Keratinocyte (primary cell): Measurements from ENCODE around the gene CDKN1B. TPM values are rescaled to one million over a fixed set of nuclear protein-coding genes. Genes with fewer than 3 reads are reported as not detected.

Source experiments
- DNase-seq: peaks from one replicate; pipeline ENCODE4 v3.0.0-alpha.2; 2011; ENCODE audit warnings: low read depth, missing footprints, low spot score
- FAIRE-seq: peaks from 2 replicates; lab custom pipeline; 2011; peaks lifted over from hg19 to GRCh38; lab: Jason Lieb, UNC
- H2AFZ ChIP-seq: 2 replicates; pipeline ENCODE4 v1.6.0; 2012; ENCODE audit warnings: low read length, control low read depth, inconsistent platforms; ENCODE audit not compliant: control insufficient read depth
- H3K27ac ChIP-seq: 2 replicates; pipeline ENCODE4 v1.5.1; 2011; ENCODE audit warnings: low read length; ENCODE audit not compliant: control insufficient read depth, insufficient read depth
- H3K27me3 ChIP-seq: 3 replicates; pipeline ENCODE4 v1.6.0; 2011; ENCODE audit warnings: low read length; ENCODE audit not compliant: control insufficient read depth, insufficient read depth; ENCODE audit errors: extremely low read depth
- H3K36me3 ChIP-seq, 2 experiments: 2 replicates in 1 of 2; 3 replicates in 1 of 2; pipeline ENCODE4 v1.5.1; 2011; ENCODE audit warnings: low read length in 2 of 2, mild to moderate bottlenecking in 1 of 2; ENCODE audit not compliant: control insufficient read depth in 2 of 2, insufficient read depth in 2 of 2; ENCODE audit errors: extremely low read depth in 1 of 2
- H3K4me1 ChIP-seq: 3 replicates; pipeline ENCODE4 v1.5.1; 2011; ENCODE audit warnings: low read length; ENCODE audit not compliant: control insufficient read depth, insufficient read depth; ENCODE audit errors: extremely low read depth
- H3K4me2 ChIP-seq: 3 replicates; pipeline ENCODE4 v1.6.0; 2011; ENCODE audit warnings: low read depth, low read length; ENCODE audit not compliant: control insufficient read depth, insufficient read depth; ENCODE audit errors: extremely low read depth
- H3K4me3 ChIP-seq, 3 experiments: fragments of 200-600 bp in 1 of 3; sonication (generic) in 1 of 3; 2 replicates in 2 of 3; 3 replicates in 1 of 3; pipeline ENCODE4 v1.5.1; 2011 to 2016; ENCODE audit warnings: low read length in 3 of 3, mild to moderate bottlenecking in 3 of 3, control low read depth in 2 of 3, inconsistent platforms in 1 of 3, low read depth in 1 of 3, mixed read lengths in 1 of 3, mixed run types in 1 of 3, moderate library complexity in 1 of 3; ENCODE audit not compliant: control insufficient read depth in 2 of 3, insufficient read depth in 2 of 3; ENCODE audit errors: extremely low read depth in 1 of 3
- H3K79me2 ChIP-seq: 2 replicates; pipeline ENCODE4 v1.6.0; 2012; ENCODE audit warnings: low read length; ENCODE audit not compliant: control insufficient read depth, insufficient read depth
- H3K9ac ChIP-seq: 3 replicates; pipeline ENCODE4 v1.6.0; 2011; ENCODE audit warnings: low read length; ENCODE audit not compliant: control insufficient read depth, insufficient read depth; ENCODE audit errors: extremely low read depth
- H3K9me1 ChIP-seq: 3 replicates; pipeline ENCODE4 v1.6.0; 2011; ENCODE audit warnings: low read length; ENCODE audit not compliant: control insufficient read depth, insufficient read depth; ENCODE audit errors: extremely low read depth
- H3K9me3 ChIP-seq: 2 replicates; pipeline ENCODE4 v1.5.1; 2012; ENCODE audit warnings: low read depth, low read length; ENCODE audit not compliant: control insufficient read depth
- H4K20me1 ChIP-seq: 3 replicates; pipeline ENCODE4 v1.6.0; 2011; ENCODE audit warnings: low read length; ENCODE audit not compliant: control insufficient read depth, insufficient read depth; ENCODE audit errors: extremely low read depth
- EZH2 ChIP-seq: IDR thresholded peaks from one replicate; pipeline ENCODE4 v1.6.1; 2012; ENCODE audit warnings: inconsistent platforms, mild to moderate bottlenecking, low read length, moderate library complexity
- dilution Hi-C: fragments of 300-500 bp; cut with MboI; formaldehyde crosslinking; loops from one replicate; pipeline ENCODE4 v1.7.0; 2020; ENCODE audit warnings: low sequenced_read_pairs; ENCODE audit not compliant: extremely low pct_ligation_motif_present
- polyA plus RNA-seq, 5 experiments: library from polyadenylated mRNA; depleted of rRNA in 3 of 5; stranded (reverse) in 3 of 5; stranded (forward) in 1 of 5; unstranded in 1 of 5; fragments of >200 nt; gene quantifications; 1 replicate in 1 of 5; 2 replicates in 3 of 5; 3 replicates in 1 of 5; pipeline versions ENCODE4 v1.2.1 to v1.2.3, GENCODE V29; 2011 to 2012; ENCODE audit warnings: missing spikeins in 2 of 5, low read depth in 1 of 5, low replicate concordance in 1 of 5
- TF ChIP-seq, protein P1 (sequence below), 3 experiments: IDR thresholded peaks in 1 of 3; conservative IDR thresholded peaks in 1 of 3; optimal IDR thresholded peaks in 1 of 3; 2 replicates in 2 of 3; 3 replicates in 1 of 3; pipeline versions ENCODE3 to v1.5.1; 2011; ENCODE audit warnings: low read length in 3 of 3, mild to moderate bottlenecking in 3 of 3, moderate library complexity in 2 of 3, control low read depth in 1 of 3, inconsistent platforms in 1 of 3; ENCODE audit not compliant: insufficient read depth in 2 of 3; ENCODE audit errors: extremely low read depth in 1 of 3

The CDKN1B gene
- polyA plus RNA-seq, 1 donor (not counting 4 experiments of a cell fraction or from before 2014, with no cell fraction given) = 5.1 TPM

DNA sequence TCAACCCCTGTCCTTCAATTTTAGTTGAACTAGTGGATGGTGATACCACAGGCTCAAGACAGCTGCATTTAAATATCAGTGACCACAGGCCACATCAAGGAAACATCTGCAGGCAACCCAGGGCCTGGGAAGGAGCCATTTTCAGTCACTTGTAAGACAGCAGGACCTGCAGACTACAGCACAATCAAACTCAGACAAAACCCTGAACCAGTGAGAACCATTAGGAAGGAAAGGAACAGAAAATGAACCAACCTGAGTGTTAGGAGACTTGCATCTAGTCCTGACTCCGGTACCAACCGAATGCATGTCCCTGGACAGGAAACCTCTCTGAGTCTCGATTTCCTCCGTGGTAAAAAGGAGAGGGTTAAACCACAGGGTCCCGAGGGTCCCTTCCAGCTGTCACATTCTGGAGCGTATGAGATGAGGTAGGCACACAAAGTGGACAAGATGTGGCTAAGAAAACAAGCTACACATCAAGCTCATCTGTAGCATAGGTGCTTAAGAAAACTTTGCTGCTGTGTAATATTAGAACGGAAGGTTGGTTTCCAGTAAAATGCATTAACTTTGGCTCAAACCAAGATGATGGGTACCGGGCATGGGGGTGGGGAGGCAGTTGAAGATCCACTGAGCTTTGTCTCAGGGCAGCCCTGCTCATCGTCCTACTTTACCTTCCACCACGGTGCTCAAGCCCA lies 1.6 kb upstream of the CDKN1B start:
- Histone ChIP-seq H3K4me3 (peak overlapping the region in 2 of 3 experiments; percentile 66 to 97), H3K9ac (peak overlapping the region; percentile 97), H3K4me2 (peak overlapping the region; percentile 93), H3K4me1 (peaks cover 38% of the 10 kb centered on the region), H3K27me3 (no peaks in the 10 kb centered on the region), H3K27ac (peak overlapping the region; percentile 93), H3K9me1 (no peaks in the 10 kb centered on the region), H4K20me1 (peaks cover 2% of the 10 kb centered on the region), H3K79me2 (peaks cover 32% of the 10 kb centered on the region), H3K36me3 (peaks cover 0 to 7% of the 10 kb centered on the region in 2 experiments), H3K9me3 (no peaks in the 10 kb centered on the region), H2AFZ (peak overlapping the region; percentile 58)
- TF ChIP-seq EZH2 = no peak
- TF ChIP-seq, protein P1, sequence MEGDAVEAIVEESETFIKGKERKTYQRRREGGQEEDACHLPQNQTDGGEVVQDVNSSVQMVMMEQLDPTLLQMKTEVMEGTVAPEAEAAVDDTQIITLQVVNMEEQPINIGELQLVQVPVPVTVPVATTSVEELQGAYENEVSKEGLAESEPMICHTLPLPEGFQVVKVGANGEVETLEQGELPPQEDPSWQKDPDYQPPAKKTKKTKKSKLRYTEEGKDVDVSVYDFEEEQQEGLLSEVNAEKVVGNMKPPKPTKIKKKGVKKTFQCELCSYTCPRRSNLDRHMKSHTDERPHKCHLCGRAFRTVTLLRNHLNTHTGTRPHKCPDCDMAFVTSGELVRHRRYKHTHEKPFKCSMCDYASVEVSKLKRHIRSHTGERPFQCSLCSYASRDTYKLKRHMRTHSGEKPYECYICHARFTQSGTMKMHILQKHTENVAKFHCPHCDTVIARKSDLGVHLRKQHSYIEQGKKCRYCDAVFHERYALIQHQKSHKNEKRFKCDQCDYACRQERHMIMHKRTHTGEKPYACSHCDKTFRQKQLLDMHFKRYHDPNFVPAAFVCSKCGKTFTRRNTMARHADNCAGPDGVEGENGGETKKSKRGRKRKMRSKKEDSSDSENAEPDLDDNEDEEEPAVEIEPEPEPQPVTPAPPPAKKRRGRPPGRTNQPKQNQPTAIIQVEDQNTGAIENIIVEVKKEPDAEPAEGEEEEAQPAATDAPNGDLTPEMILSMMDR (optimal IDR thresholded peaks at IDR 0.05 in 1 of 3, IDR thresholded peaks at IDR 0.05 in 1 of 3, conservative IDR thresholded peaks at IDR 0.05 in 1 of 3; ENCODE audit: extremely low read depth in 1 of 3, insufficient read depth in 2 of 3, low read length in 3 of 3) = no peak
- DNase-seq = no peak
- dilution Hi-C loops = no loop called here
- peak; percentile 5 for FAIRE-seq

DNA sequence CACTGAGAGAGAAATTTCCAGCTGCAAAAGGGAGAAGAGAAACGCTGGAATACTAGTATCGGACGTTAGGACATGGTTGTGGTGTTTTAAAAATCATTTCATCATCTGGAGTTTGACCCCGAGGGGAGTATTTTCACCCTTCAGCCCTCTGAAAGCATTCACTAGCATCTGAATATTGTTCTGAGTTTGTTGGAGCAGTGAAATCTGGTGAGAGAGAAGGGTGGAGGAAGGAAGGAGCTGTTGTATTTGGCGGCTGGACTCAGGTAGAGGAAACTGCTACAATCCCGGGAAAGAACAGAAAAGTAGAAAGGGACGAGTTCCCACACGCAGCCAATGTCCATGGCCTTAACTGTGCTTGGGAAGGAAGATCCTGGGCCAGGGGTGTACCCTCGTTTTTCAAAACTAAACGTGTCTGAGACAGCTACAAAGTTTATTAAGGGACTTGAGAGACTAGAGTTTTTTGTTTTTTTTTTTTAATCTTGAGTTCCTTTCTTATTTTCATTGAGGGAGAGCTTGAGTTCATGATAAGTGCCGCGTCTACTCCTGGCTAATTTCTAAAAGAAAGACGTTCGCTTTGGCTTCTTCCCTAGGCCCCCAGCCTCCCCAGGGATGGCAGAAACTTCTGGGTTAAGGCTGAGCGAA lies 896 bp upstream of the CDKN1B start:
- Histone ChIP-seq H3K27me3 (no peaks in the 10 kb centered on the region), H3K9me3 (no peaks in the 10 kb centered on the region), H3K4me3 (peak overlapping the region; percentile 66 to 97 (median 95)), H3K9ac (peak overlapping the region; percentile 97), H3K9me1 (no peaks in the 10 kb centered on the region), H3K4me1 (peaks cover 38% of the 10 kb centered on the region), H3K36me3 (peaks cover 0 to 7% of the 10 kb centered on the region in 2 experiments), H2AFZ (peak overlapping the region; percentile 58), H3K4me2 (peak overlapping the region; percentile 93), H3K27ac (peak overlapping the region; percentile 93), H3K79me2 (peaks cover 39% of the 10 kb centered on the region), H4K20me1 (peaks cover 2% of the 10 kb centered on the region)
- DNase-seq (no peak), FAIRE-seq (peak; percentile 56)
- TF ChIP-seq, protein P1 (optimal IDR thresholded peaks at IDR 0.05 in 1 of 3, IDR thresholded peaks at IDR 0.05 in 1 of 3, conservative IDR thresholded peaks at IDR 0.05 in 1 of 3; ENCODE audit: extremely low read depth in 1 of 3, insufficient read depth in 2 of 3, low read length in 3 of 3) = no peak
- TF ChIP-seq EZH2 = no peak
- dilution Hi-C loops = no loop called here
